T-helper 2 cell treated with Interferon-gamma antibody and Interleukin-4, amounts not matched to agents 5 μg/mL and 100 μg/mL, for 36 hours (primary cell): ENCODE measurements around the gene RGS6.

Experiments
- DNase-seq: peaks from one replicate; pipeline ENCODE4 v3.0.0; 2021; ENCODE audit warnings: low spot score
- H3K27ac Mint-ChIP-seq: one replicate; pipeline ENCODE4 v1.8.0; 2021; ENCODE audit warnings: mild to moderate bottlenecking, mixed read lengths
- H3K27me3 Mint-ChIP-seq: one replicate; pipeline ENCODE4 v1.8.0; 2021; ENCODE audit warnings: low read depth, mixed read lengths
- H3K36me3 Mint-ChIP-seq: one replicate; pipeline ENCODE4 v1.8.0; 2021; ENCODE audit warnings: low read depth, mixed read lengths
- H3K4me1 Mint-ChIP-seq: one replicate; pipeline ENCODE4 v1.8.0; 2021; ENCODE audit warnings: low read depth, mixed read lengths
- H3K4me3 Mint-ChIP-seq: one replicate; pipeline ENCODE4 v1.8.0; 2022; ENCODE audit warnings: mild to moderate bottlenecking, moderate library complexity, mixed read lengths
- H3K9me3 Mint-ChIP-seq: one replicate; pipeline ENCODE4 v1.8.0; 2021; ENCODE audit warnings: mixed read lengths

Gene RGS6

GRCh38 chr14:72517736-72518135, 585.5 kb downstream of the RGS6 start:
- Mint-ChIP-seq H3K36me3 (peaks cover 21% of the 10 kb centered on the region), H3K27ac (no peak overlapping the region), H3K9me3 (peaks cover 26% of the 10 kb centered on the region), H3K4me3 (peak overlapping the region; percentile 79), H3K27me3 (peaks cover 31% of the 10 kb centered on the region), H3K4me1 (peaks cover 62% of the 10 kb centered on the region)
- no peak for DNase-seq

GRCh38 chr14:72518809-72519377, 586.7 kb downstream of the RGS6 start:
- Mint-ChIP-seq H3K4me3 (peak overlapping the region; percentile 79), H3K36me3 (peaks cover 21% of the 10 kb centered on the region), H3K27me3 (peaks cover 34% of the 10 kb centered on the region), H3K9me3 (peaks cover 26% of the 10 kb centered on the region), H3K4me1 (peaks cover 63% of the 10 kb centered on the region), H3K27ac (peak overlapping the region; percentile 97)
- DNase-seq: peak; percentile 71

- Mint-ChIP-seq H3K4me1 (peaks cover 63% of the 10 kb centered on the region), H3K9me3 (peaks cover 26% of the 10 kb centered on the region), H3K27me3 (peaks cover 40% of the 10 kb centered on the region), H3K36me3 (peaks cover 22% of the 10 kb centered on the region), H3K27ac (peak overlapping the region; percentile 97), H3K4me3 (peak overlapping the region; percentile 79)
- DNase-seq: peak; percentile 8
Observed at GRCh38 chr14:72519543-72519942, 587.3 kb downstream of the RGS6 start.

GRCh38 chr14:72521045-72521444, 588.8 kb downstream of the RGS6 start:
- H3K9me3 Mint-ChIP-seq: peaks cover 26% of the 10 kb centered on the region
- DNase-seq: no peak
- H3K27me3 Mint-ChIP-seq: peaks cover 53% of the 10 kb centered on the region
- H3K27ac Mint-ChIP-seq: no peak overlapping the region
- H3K36me3 Mint-ChIP-seq: peaks cover 22% of the 10 kb centered on the region
- peak overlapping the region; percentile 8 for H3K4me3 Mint-ChIP-seq
- peaks cover 66% of the 10 kb centered on the region for H3K4me1 Mint-ChIP-seq

- H3K27ac Mint-ChIP-seq: no peak overlapping the region
- peaks cover 59% of the 10 kb centered on the region for H3K4me1 Mint-ChIP-seq
- no peak overlapping the region for H3K4me3 Mint-ChIP-seq
- H3K36me3 Mint-ChIP-seq: peaks cover 22% of the 10 kb centered on the region
- peaks cover 59% of the 10 kb centered on the region for H3K27me3 Mint-ChIP-seq
- DNase-seq: no peak
- H3K9me3 Mint-ChIP-seq: peaks cover 26% of the 10 kb centered on the region
Observed at GRCh38 chr14:72521968-72522741, 589.9 kb downstream of the RGS6 start.

- no peak overlapping the region for H3K27ac Mint-ChIP-seq
- H3K27me3 Mint-ChIP-seq: peaks cover 64% of the 10 kb centered on the region
- H3K4me1 Mint-ChIP-seq: peaks cover 53% of the 10 kb centered on the region
- H3K9me3 Mint-ChIP-seq: peaks cover 26% of the 10 kb centered on the region
- H3K36me3 Mint-ChIP-seq: peaks cover 22% of the 10 kb centered on the region
- no peak for DNase-seq
- H3K4me3 Mint-ChIP-seq: no peak overlapping the region
Observed at GRCh38 chr14:72522847-72523246, 590.6 kb downstream of the RGS6 start.

GRCh38 chr14:72523424-72524294, 591.4 kb downstream of the RGS6 start:
- DNase-seq: no peak
- peaks cover 22% of the 10 kb centered on the region for H3K36me3 Mint-ChIP-seq
- H3K27me3 Mint-ChIP-seq: peaks cover 71% of the 10 kb centered on the region
- peaks cover 51% of the 10 kb centered on the region for H3K4me1 Mint-ChIP-seq
- H3K4me3 Mint-ChIP-seq: no peak overlapping the region
- H3K9me3 Mint-ChIP-seq: peaks cover 26% of the 10 kb centered on the region
- H3K27ac Mint-ChIP-seq: no peak overlapping the region

GRCh38 chr14:72524295-72524629, 592.0 kb downstream of the RGS6 start:
- no peak overlapping the region for H3K27ac Mint-ChIP-seq

GRCh38 chr14:72525087-72525915, 593.1 kb downstream of the RGS6 start:
- no peak overlapping the region for H3K4me3 Mint-ChIP-seq
- peaks cover 15% of the 10 kb centered on the region for H3K36me3 Mint-ChIP-seq
- no peak overlapping the region for H3K27ac Mint-ChIP-seq
- peaks cover 84% of the 10 kb centered on the region for H3K27me3 Mint-ChIP-seq
- peaks cover 38% of the 10 kb centered on the region for H3K4me1 Mint-ChIP-seq
- no peak for DNase-seq
- peaks cover 18% of the 10 kb centered on the region for H3K9me3 Mint-ChIP-seq

More at GRCh38 chr14:72524295-72524629, 592.0 kb downstream of the RGS6 start:
- Mint-ChIP-seq H3K4me1 (peaks cover 46% of the 10 kb centered on the region), H3K27me3 (peaks cover 76% of the 10 kb centered on the region), H3K36me3 (peaks cover 22% of the 10 kb centered on the region), H3K9me3 (peaks cover 26% of the 10 kb centered on the region), H3K4me3 (no peak overlapping the region)
- no peak for DNase-seq

GRCh38 chr14:72527591-72527990, 595.4 kb downstream of the RGS6 start:
- Mint-ChIP-seq H3K27ac (no peak overlapping the region), H3K27me3 (peaks cover 66% of the 10 kb centered on the region), H3K4me3 (no peak overlapping the region), H3K4me1 (peaks cover 30% of the 10 kb centered on the region), H3K36me3 (peaks cover 9% of the 10 kb centered on the region), H3K9me3 (peaks cover 9% of the 10 kb centered on the region)
- no peak for DNase-seq

- H3K4me1 Mint-ChIP-seq: peaks cover 32% of the 10 kb centered on the region
- no peak for DNase-seq
- H3K4me3 Mint-ChIP-seq: no peak overlapping the region
- peaks cover 15% of the 10 kb centered on the region for H3K9me3 Mint-ChIP-seq
- H3K27me3 Mint-ChIP-seq: peaks cover 62% of the 10 kb centered on the region
- no peak overlapping the region for H3K27ac Mint-ChIP-seq
- H3K36me3 Mint-ChIP-seq: peaks cover 9% of the 10 kb centered on the region
Observed at GRCh38 chr14:72528059-72528862, 596.0 kb downstream of the RGS6 start.

GRCh38 chr14:72528863-72529175, 596.6 kb downstream of the RGS6 start:
- peaks cover 32% of the 10 kb centered on the region for H3K4me1 Mint-ChIP-seq
- peaks cover 14% of the 10 kb centered on the region for H3K36me3 Mint-ChIP-seq
- H3K9me3 Mint-ChIP-seq: peaks cover 21% of the 10 kb centered on the region
- H3K27ac Mint-ChIP-seq: no peak overlapping the region
- peaks cover 62% of the 10 kb centered on the region for H3K27me3 Mint-ChIP-seq
- no peak overlapping the region for H3K4me3 Mint-ChIP-seq
- no peak for DNase-seq
